Measurements from ENCODE around the gene ABCA12. TPM values are rescaled to one million over a fixed set of nuclear protein-coding genes. Genes with fewer than 3 reads are reported as not detected.

Gene ABCA12
- polyA plus RNA-seq, 1 experiment, result 0.04 TPM

DNA sequence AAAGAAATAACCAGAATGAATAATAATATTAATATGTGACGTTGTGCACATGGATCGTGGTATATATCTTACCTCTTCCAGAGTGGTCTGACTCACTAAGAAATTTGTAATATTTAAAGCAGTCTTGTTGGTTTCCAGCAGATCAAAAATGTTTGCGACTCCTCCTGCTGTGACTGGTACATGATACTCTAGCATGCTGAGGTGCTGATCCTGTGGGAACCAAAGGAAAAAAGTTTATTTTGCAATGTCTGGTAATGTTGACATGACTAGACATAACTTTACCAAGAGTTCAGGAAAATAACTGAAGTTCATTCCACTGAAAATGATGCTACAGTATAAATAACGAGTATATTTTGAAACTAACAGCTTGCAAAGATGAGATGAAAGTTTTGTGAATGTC lies 204.4 kb downstream of the ABCA12 start:
- DNase-seq (ENCODE audit: low read depth, low spot score), result no peak
- Histone ChIP-seq H3K27ac (ENCODE audit: low read depth, low read length) (no peak overlapping the region), H3K4me3 (ENCODE audit: low read depth, low read length) (no peak overlapping the region), H3K9me3 (ENCODE audit: control insufficient read depth, insufficient read depth, low read length) (no peaks in the 10 kb centered on the region), H3K27me3 (ENCODE audit: control insufficient read depth, insufficient read depth, low read length) (no peaks in the 10 kb centered on the region)
- ChIA-PET CTCF (no interaction called here), POLR2A (no interaction called here)
- TF ChIP-seq, protein P1, sequence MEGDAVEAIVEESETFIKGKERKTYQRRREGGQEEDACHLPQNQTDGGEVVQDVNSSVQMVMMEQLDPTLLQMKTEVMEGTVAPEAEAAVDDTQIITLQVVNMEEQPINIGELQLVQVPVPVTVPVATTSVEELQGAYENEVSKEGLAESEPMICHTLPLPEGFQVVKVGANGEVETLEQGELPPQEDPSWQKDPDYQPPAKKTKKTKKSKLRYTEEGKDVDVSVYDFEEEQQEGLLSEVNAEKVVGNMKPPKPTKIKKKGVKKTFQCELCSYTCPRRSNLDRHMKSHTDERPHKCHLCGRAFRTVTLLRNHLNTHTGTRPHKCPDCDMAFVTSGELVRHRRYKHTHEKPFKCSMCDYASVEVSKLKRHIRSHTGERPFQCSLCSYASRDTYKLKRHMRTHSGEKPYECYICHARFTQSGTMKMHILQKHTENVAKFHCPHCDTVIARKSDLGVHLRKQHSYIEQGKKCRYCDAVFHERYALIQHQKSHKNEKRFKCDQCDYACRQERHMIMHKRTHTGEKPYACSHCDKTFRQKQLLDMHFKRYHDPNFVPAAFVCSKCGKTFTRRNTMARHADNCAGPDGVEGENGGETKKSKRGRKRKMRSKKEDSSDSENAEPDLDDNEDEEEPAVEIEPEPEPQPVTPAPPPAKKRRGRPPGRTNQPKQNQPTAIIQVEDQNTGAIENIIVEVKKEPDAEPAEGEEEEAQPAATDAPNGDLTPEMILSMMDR (IDR thresholded peaks at IDR 0.05; ENCODE audit: low read depth, low read length), result no peak

DNA sequence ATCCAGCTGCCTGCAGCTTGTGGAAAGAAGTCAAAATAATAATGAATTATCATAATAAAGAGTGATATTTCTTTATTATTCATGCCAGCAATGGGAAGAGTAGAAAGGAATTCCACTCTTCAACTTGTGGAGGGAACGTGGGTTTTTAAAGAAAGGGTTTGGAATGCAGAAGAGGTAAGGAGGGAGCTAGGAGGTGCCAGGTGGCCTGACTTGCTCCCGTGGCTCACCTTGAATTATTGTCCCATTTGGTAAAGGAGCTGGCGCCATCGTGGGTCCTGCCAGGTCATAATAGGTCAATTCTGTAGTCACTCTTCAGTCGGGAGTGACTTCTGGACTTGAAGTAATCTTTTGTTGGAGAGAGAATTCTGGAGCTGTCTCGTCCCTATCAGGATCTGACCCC lies 233.8 kb downstream of the ABCA12 start:
- CTCF ChIA-PET, result no interaction called here
- no peak for DNase-seq (ENCODE audit: low read depth, low spot score)
- POLR2A ChIA-PET, result no interaction called here
- Histone ChIP-seq H3K4me3 (ENCODE audit: low read depth, low read length) (no peak overlapping the region), H3K9me3 (ENCODE audit: control insufficient read depth, insufficient read depth, low read length) (no peaks in the 10 kb centered on the region), H3K27me3 (ENCODE audit: control insufficient read depth, insufficient read depth, low read length) (no peaks in the 10 kb centered on the region), H3K27ac (ENCODE audit: low read depth, low read length) (no peak overlapping the region)
- TF ChIP-seq, protein P1 (IDR thresholded peaks at IDR 0.05; ENCODE audit: low read depth, low read length), result no peak

DNA sequence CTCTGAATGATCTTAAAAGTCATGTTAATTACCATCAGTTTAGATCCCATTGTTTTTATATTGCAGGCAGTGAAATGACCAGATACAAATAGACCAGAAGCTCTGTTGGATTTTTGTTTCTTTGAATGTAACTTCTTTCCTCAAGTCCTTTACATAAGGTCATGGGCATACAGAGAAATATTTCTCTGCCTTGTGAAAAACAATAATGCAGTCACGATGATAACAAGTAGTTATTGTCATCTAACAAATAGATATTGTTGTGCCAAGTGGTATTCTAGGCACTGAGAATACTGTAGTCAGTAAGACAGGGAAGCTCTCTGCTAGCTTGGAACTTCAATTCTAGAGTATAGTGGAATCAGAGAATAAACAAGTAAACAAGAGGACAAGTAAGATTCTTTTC lies 234.2 kb downstream of the ABCA12 start:
- Histone ChIP-seq H3K4me3 (ENCODE audit: low read depth, low read length) (no peak overlapping the region), H3K27ac (ENCODE audit: low read depth, low read length) (no peak overlapping the region), H3K9me3 (ENCODE audit: control insufficient read depth, insufficient read depth, low read length) (no peaks in the 10 kb centered on the region), H3K27me3 (ENCODE audit: control insufficient read depth, insufficient read depth, low read length) (no peaks in the 10 kb centered on the region)
- no peak for DNase-seq (ENCODE audit: low read depth, low spot score)
- TF ChIP-seq, protein P1 (IDR thresholded peaks at IDR 0.05; ENCODE audit: low read depth, low read length), result no peak
- CTCF ChIA-PET, result no interaction called here
- POLR2A ChIA-PET, result no interaction called here

DNA sequence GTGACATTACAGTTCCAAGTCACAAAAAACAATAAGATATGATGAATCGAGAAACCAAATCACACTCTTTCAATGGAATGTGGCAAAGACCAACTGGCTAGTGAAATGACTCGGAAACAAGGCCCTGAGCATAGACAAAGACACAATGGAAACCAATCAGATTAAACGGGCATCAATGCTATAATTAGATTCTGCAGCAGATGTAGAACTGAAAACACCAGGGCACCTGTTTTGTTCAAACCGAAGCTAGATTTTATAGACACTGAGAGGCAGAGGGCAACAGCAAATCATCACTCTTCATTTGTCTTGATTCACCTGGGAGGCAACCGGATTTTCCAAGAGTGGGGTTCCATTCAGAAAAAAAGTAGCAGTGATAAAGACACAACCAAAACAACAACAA lies 236.1 kb downstream of the ABCA12 start:
- CTCF ChIA-PET, result no interaction called here
- TF ChIP-seq, protein P1 (IDR thresholded peaks at IDR 0.05; ENCODE audit: low read depth, low read length), result no peak
- Histone ChIP-seq H3K9me3 (ENCODE audit: control insufficient read depth, insufficient read depth, low read length) (no peaks in the 10 kb centered on the region), H3K4me3 (ENCODE audit: low read depth, low read length) (no peak overlapping the region), H3K27ac (ENCODE audit: low read depth, low read length) (no peak overlapping the region), H3K27me3 (ENCODE audit: control insufficient read depth, insufficient read depth, low read length) (no peaks in the 10 kb centered on the region)
- POLR2A ChIA-PET, result no interaction called here
- DNase-seq (ENCODE audit: low read depth, low spot score), result no peak

DNA sequence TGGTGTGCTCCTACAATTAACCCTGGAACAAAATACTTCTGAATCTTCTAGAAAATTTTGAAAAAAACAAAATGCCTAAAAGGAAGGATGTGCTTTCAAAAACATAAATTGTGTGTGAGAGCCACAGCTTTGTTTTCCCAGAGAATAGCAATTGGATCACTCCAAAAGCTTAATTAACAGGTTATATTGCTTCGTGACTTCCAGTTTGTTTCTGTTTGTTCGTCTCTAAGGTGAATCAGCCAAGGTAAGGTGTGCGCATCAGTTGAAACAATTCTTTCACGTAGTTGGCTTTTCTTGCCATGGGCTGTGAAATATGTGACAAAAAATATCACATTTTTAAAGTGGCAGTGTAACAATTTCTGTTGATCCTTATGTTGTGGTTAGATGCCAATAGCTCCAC lies 238.7 kb downstream of the ABCA12 start:
- POLR2A ChIA-PET, result no interaction called here
- no peaks in the 10 kb centered on the region for H3K9me3 ChIP-seq (ENCODE audit: control insufficient read depth, insufficient read depth, low read length)
- TF ChIP-seq, protein P1 (IDR thresholded peaks at IDR 0.05; ENCODE audit: low read depth, low read length), result no peak
- H3K27me3 ChIP-seq (ENCODE audit: control insufficient read depth, insufficient read depth, low read length), result no peaks in the 10 kb centered on the region
- H3K4me3 ChIP-seq (ENCODE audit: low read depth, low read length), result no peak overlapping the region
- H3K27ac ChIP-seq (ENCODE audit: low read depth, low read length), result no peak overlapping the region
- CTCF ChIA-PET, result no interaction called here
- no peak for DNase-seq (ENCODE audit: low read depth, low spot score)
